ENCODE data around the gene NOXO1.
"Not testable (repeated sequence)": the region's sequence is repeated elsewhere in the genome, so short reads cannot be mapped to it uniquely, and the experiment has no call there.

Gene NOXO1

DNA sequence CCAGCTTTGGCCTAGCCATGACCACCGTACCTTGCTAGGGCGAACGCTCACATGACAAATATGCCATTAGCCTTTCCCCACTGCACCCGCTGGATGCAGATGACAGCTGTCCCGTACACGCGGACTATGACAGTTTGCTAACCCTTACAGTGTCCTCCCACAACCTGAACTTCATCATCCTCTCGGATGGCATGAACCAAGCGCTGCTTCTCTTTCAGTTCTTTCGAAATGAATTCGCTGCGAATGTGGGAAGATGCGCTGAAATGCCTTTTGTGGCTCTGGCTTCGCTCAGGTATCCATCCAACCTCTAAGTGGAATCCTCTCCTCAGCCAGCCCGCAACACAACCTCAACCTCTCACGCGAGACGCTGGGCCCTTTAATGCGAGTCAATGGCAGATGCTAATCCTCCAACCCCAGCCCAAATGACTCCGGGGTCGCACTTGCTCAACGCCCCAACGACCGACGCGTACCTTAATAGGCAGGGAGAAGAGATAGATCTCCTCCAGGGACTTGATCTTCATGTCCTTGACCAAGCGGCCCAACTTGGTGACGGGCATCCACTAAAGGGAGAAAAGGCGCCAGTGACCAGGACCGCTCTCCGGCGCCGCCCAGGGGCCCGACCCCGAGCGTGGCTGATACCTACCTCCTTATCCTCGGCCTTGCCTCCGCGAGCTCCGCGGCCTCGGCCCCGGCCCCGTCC, 17.3 kb downstream of the NOXO1 start:
- Histone ChIP-seq H3K36me3 (peaks cover 35% of the 10 kb centered on the region), H3K4me1 (no peaks in the 10 kb centered on the region)

DNA sequence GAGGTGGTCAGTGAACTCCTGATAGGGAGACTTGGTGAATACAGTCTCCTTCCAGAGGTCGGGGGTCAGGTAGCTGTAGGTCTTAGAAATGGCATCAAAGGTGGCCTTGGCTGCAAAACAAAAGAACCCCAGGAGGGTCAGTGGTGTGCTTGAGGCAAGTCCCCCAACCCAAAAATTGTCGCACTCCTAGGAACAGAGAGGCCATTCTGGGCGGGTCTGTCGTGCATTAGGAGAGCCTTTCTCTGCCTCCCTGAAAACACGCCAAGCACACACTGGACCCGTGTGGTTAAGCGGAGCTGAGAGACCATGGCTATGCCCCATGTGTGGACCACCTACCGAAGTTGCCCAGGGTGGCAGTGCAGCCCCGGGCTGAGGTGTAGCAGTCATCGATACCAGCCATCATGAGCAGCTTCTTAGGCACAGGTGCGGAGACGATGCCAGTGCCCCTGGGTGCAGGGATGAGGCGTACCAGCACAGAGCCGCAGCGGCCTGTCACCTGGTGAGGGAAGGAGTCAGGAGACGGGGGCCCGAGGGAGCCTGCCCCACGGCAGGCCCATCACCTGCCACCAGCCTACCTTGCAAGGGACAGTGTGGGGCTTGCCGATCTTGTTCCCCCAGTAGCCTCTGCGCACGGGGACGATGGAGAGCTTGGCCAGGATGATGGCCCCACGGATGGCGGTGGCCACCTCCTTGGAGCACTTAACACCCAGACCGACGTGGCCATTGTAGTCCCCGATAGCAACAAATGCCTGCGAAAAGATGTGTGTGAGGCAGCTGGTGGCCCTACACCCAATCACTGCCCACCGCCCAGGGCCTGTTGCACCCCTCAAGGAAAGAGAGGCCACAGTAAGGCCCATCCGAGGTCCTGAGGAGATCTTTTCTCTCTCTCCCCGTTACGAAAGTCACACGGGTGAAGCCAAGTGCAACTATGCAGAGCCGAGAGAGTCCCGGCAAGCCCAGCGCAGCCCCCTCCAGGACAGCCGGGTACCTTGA, 18.8 kb downstream of the NOXO1 start:
- not testable (repeated sequence) for H3K9me3 ChIP-seq, H3K27me3 ChIP-seq, H3K4me1 ChIP-seq
- H3K36me3 ChIP-seq, result peaks cover 35% of the 10 kb centered on the region
- peak; percentile 22 for DNase-seq
- H3K4me3 ChIP-seq (ENCODE audit: low read depth, low read length), result peak overlapping the region; percentile 94

More for the DNA sequence above, 17.3 kb downstream of the NOXO1 start:
- TF ChIP-seq, protein P1, sequence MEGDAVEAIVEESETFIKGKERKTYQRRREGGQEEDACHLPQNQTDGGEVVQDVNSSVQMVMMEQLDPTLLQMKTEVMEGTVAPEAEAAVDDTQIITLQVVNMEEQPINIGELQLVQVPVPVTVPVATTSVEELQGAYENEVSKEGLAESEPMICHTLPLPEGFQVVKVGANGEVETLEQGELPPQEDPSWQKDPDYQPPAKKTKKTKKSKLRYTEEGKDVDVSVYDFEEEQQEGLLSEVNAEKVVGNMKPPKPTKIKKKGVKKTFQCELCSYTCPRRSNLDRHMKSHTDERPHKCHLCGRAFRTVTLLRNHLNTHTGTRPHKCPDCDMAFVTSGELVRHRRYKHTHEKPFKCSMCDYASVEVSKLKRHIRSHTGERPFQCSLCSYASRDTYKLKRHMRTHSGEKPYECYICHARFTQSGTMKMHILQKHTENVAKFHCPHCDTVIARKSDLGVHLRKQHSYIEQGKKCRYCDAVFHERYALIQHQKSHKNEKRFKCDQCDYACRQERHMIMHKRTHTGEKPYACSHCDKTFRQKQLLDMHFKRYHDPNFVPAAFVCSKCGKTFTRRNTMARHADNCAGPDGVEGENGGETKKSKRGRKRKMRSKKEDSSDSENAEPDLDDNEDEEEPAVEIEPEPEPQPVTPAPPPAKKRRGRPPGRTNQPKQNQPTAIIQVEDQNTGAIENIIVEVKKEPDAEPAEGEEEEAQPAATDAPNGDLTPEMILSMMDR (IDR thresholded peaks at IDR 0.05; ENCODE audit: low read depth, low read length), result 0 out of 2 replicates have a peak, but pooled peaks have one; percentile 20
- Histone ChIP-seq H3K27me3 (no peaks in the 10 kb centered on the region), H3K4me3 (ENCODE audit: low read depth, low read length) (peak overlapping the region; percentile 94), H3K9me3 (no peaks in the 10 kb centered on the region)
- DNase-seq, result peak; percentile 22

DNA sequence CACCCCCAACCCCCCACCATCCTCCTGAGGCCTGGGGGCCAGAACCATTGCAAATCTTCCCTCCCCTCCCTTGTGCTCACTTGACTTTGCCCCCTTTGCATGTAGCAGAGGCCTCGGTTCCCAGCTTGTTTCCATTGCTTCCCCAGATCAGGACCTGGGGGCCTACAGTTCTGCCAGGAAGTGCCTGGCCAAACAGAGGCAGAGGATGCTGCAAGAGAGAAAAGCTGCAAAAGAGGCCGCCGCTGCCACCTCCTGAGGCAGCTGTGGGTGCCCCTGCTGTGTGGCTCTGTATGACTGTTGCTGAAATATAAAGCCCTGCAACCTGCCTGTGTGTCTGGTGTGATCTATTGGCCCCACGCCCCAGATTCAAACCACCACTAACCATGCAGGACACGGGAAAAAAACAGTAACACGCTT, 19.6 kb downstream of the NOXO1 start:
- peaks cover 35% of the 10 kb centered on the region for H3K36me3 ChIP-seq
- H3K4me1 ChIP-seq, result no peaks in the 10 kb centered on the region
- no peaks in the 10 kb centered on the region for H3K9me3 ChIP-seq
- peak overlapping the region; percentile 94; the same call in 1 of the 2 replicates for H3K4me3 ChIP-seq (ENCODE audit: low read depth, low read length)
- H3K27me3 ChIP-seq, result no peaks in the 10 kb centered on the region
- DNase-seq, result peak; percentile 55
- TF ChIP-seq, protein P1 (IDR thresholded peaks at IDR 0.05; ENCODE audit: low read depth, low read length), result no peak

DNA sequence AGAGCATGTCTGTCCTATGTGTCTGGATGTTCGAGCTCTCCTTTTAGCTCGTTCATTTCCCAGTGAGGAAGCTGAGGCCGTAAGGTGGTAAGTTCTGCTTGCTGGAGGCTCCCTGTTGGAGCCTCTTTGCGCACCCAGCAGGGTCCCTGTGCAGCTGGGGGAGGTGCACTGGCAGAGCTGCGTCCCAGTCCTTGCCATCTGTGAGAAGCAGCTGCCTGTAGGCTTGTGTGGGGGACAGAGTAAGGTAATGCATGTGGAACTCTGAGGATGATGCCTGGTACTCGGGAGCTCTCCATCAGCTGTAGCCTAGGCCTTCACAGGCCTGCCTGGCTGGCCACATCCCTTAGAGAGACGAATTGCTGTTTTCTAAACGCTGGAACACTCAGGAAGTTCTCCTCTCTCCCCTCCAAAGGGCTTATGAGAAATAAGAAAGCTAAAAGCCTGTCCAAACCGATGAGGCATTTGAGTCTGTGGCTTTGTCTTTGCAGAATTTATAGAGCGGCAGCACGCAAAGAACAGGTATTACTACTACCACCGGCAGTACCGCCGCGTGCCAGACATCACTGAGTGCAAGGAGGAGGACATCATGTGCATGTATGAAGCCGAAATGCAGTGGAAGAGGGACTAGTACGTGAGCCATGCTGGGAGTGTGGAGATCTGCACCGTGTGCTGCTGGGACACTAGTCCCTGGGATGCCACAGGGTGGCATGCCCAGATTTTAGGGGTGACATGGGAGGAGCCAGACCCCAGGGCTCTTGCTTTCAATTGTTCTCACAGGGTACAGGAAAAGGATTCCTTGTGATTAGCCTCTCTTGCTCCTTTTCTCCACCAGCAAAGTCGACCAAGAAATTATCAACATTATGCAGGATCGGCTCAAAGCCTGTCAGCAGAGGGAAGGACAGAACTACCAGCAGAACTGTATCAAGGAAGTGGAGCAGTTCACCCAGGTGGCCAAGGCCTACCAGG, 20.3 kb downstream of the NOXO1 start:
- DNase-seq, result peak; percentile 69
- Histone ChIP-seq H3K4me1 (no peaks in the 10 kb centered on the region), H3K4me3 (ENCODE audit: low read depth, low read length) (peak overlapping the region; percentile 86), H3K36me3 (peaks cover 35% of the 10 kb centered on the region), H3K9me3 (no peaks in the 10 kb centered on the region), H3K27me3 (no peaks in the 10 kb centered on the region)
- TF ChIP-seq, protein P1 (IDR thresholded peaks at IDR 0.05; ENCODE audit: low read depth, low read length), result no peak

DNA sequence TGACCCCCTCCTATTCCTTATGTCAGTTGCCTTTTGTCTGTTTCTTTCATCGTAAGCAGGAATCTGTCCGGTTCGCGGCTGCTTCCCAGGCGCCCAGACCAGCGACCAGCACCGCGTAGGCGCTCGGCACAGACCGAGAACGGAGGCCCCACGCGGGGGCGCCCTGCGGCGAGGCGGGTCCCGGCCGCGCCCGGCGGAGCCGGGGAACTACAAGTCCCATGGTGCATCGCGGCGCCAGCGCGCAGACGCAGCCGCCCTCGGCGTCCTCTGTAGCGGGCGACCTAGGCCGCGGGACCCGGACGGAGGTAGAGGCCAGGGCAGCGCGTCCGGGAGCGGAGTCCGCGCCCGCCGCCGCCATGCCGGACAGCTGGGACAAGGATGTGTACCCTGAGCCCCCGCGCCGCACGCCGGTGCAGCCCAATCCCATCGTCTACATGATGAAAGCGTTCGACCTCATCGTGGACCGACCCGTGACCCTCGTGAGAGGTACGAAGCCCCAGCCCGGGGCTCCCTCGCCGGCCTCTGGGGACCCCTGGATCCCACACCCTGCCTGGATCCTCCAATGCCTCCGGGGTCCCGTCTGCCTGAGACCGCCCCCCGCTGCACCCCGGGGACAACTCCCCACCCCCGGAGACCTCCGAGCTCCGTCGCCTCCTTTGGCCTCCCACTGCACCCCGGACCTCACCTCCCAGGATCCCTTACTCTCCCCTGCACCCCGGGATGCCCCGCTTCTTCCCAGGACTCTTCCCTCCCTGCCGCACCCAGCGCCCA, 21.8 kb downstream of the NOXO1 start, which contains the start of gene NDUFB10:
Gene NDUFB10 (plus strand): TSS at position 270 of the 771 bp plus-strand sequence. CDS start 87 bp downstream, at position 357.
- Histone ChIP-seq H3K27me3 (no peaks in the 10 kb centered on the region), H3K9me3 (no peaks in the 10 kb centered on the region), H3K36me3 (peaks cover 35% of the 10 kb centered on the region), H3K4me3 (ENCODE audit: low read depth, low read length) (peak within 1 kb of the TSS; percentile 86), H3K4me1 (no peaks in the 10 kb centered on the region)
- TF ChIP-seq, protein P1 (IDR thresholded peaks at IDR 0.05; ENCODE audit: low read depth, low read length), result peak; percentile 64
- DNase-seq, result peak; percentile 97
